ENCODE data around the gene BHLHA15.

The BHLHA15 gene

GRCh38 chr7:98202367-98203195 lies 8.7 kb upstream of the BHLHA15 start:
- CTCF ChIA-PET = interaction anchor here (0.7 to 2.5 kb wide), 8 partner anchors 10 to 198 kb away, joined by 3 to 13 read pairs (median 4); partner anchors contain the start of gene BAIAP2L1
- TF ChIP-seq CTCF (IDR thresholded peaks at IDR 0.05; ENCODE audit: control extremely low read depth, extremely low read depth, low read depth, missing control alignments) = no peak
- peak; percentile 92 for DNase-seq (ENCODE audit: extremely low spot score)
- POLR2A ChIA-PET = interaction anchor here (0.9 kb wide), 1 partner anchor 9 kb away, joined by 4 read pairs; no protein-coding TSS in a partner anchor

GRCh38 chr7:98203261-98203963 lies 7.8 kb upstream of the BHLHA15 start:
- no peak for TF ChIP-seq CTCF (IDR thresholded peaks at IDR 0.05; ENCODE audit: control extremely low read depth, extremely low read depth, low read depth, missing control alignments)
- CTCF ChIA-PET = interaction anchor here (0.9 to 2.5 kb wide), 5 partner anchors 10 to 197 kb away, joined by 3 to 13 read pairs (median 4); partner anchors contain the start of gene BAIAP2L1
- POLR2A ChIA-PET = interaction anchor here (0.9 kb wide), 1 partner anchor 9 kb away, joined by 4 read pairs; no protein-coding TSS in a partner anchor
- DNase-seq (ENCODE audit: extremely low spot score) = peak; percentile 79

DNA sequence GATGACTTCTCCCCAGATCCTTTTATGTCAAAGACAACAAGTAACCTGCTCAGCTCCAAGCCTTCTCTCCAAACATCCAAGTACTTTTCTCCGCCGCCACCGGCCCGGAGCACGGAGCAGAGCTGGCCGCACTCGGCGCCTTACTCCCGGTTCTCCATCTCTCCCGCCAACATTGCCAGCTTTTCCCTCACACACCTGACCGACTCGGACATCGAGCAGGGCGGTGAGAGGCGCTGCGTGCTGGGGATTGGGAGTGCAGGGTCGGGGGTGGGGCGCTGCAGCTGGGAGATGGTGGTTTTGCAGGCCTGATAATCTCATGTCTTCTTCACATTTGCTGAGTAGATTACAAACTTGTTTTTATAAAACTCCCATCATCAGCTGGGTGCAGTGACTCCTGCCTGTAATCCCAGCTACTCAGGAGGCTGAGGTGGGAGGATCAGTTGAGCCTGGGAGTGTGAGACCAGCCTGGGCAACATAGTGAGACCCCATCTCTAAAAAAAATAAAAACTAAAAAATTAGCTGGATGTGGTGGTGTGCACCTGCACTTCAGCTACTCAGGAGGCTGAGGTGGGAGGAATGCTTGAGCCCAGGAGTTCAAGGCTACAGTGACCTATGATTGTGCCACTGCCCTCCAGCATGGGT lies 7.2 kb upstream of the BHLHA15 start:
- no peak for TF ChIP-seq CTCF (IDR thresholded peaks at IDR 0.05; ENCODE audit: control extremely low read depth, extremely low read depth, low read depth, missing control alignments)
- ChIA-PET CTCF (interaction anchor here (1.0 to 2.5 kb wide), 2 partner anchors 35 to 40 kb away, joined by 3 to 13 read pairs; no protein-coding TSS in a partner anchor), POLR2A (no interaction called here)
- no peak for DNase-seq (ENCODE audit: extremely low spot score)

GRCh38 chr7:98204670-98205069 lies 6.6 kb upstream of the BHLHA15 start:
- ChIA-PET CTCF (no interaction called here), POLR2A (no interaction called here)
- no peak for DNase-seq (ENCODE audit: extremely low spot score)
- TF ChIP-seq CTCF (IDR thresholded peaks at IDR 0.05; ENCODE audit: control extremely low read depth, extremely low read depth, low read depth, missing control alignments) = no peak

- ChIA-PET POLR2A (no interaction called here), CTCF (interaction anchor here (1.4 kb wide), 1 partner anchor 36 kb away, joined by 3 read pairs; no protein-coding TSS in a partner anchor)
- no peak for TF ChIP-seq CTCF (IDR thresholded peaks at IDR 0.05; ENCODE audit: control extremely low read depth, extremely low read depth, low read depth, missing control alignments)
- no peak for DNase-seq (ENCODE audit: extremely low spot score)
Observed at GRCh38 chr7:98205162-98205845, 5.9 kb upstream of the BHLHA15 start.
